ENCODE results near the gene PRXL2A. TPM values are rescaled to one million over a fixed set of nuclear protein-coding genes. Genes with fewer than 3 reads are reported as not detected.

Gene PRXL2A
- polyA plus RNA-seq, 1 experiment, result 1.0 TPM

DNA sequence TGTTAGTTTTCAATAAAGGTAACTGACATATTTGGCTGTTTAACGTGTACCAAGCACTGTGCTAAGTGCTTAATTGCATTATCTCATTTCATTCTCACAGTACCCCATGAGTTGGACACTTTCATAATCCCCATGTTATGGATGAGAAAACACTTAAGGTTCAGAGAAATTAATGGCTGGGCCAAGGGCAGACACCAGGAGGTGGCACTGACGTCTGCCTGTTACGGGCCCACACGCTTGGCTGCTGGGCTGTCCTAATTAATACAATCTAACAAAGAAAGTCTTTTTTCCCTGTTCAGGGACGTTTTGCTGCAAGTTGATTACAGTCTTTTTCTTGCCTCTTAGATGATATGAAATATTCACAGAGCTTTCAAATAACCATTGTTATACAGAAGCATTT, 35.7 kb upstream of the PRXL2A start:
- H3K27me3 ChIP-seq (ENCODE audit: control insufficient read depth, insufficient read depth, low read length), result no peaks in the 10 kb centered on the region
- ChIA-PET POLR2A (no interaction called here), CTCF (interaction anchor here (0.6 kb wide), 2 partner anchors 10 to 250 kb away, joined by 3 read pairs; no protein-coding TSS in a partner anchor)
- no peaks in the 10 kb centered on the region for H3K36me3 ChIP-seq (ENCODE audit: control insufficient read depth, insufficient read depth, low read length)
- no peak overlapping the region for H3K4me3 ChIP-seq (ENCODE audit: low read depth, low read length)
- no peak for DNase-seq (ENCODE audit: low read depth)
- no peak for TF ChIP-seq CTCF (IDR thresholded peaks at IDR 0.05; ENCODE audit: insufficient read depth, low read depth, low read length)

DNA sequence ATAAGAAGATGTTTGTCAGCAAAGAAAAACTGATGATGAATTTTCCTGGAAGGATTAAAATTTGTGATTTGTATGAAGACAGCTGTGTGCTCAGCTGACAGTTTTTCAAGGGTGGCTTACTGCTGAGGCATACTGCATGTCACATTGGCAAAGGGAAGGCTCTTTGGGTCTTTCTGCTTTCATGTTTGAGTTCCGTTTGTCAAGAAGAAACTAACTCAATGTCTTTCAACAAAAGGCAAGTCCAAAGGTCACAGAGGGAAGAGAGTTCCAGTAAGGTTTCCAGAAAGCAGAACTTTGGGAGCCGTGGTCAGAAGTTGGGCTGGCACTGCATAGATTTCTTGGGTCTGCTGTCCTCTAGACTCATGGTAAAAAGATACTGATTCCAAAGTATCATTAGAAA, 34.8 kb upstream of the PRXL2A start:
- ChIA-PET POLR2A (no interaction called here), CTCF (no interaction called here)
- DNase-seq (ENCODE audit: low read depth), result no peak
- TF ChIP-seq CTCF (IDR thresholded peaks at IDR 0.05; ENCODE audit: insufficient read depth, low read depth, low read length), result no peak
- H3K27me3 ChIP-seq (ENCODE audit: control insufficient read depth, insufficient read depth, low read length), result no peaks in the 10 kb centered on the region
- no peak overlapping the region for H3K4me3 ChIP-seq (ENCODE audit: low read depth, low read length)
- no peaks in the 10 kb centered on the region for H3K36me3 ChIP-seq (ENCODE audit: control insufficient read depth, insufficient read depth, low read length)

- H3K36me3 ChIP-seq (ENCODE audit: control insufficient read depth, insufficient read depth, low read length), result no peaks in the 10 kb centered on the region
- DNase-seq (ENCODE audit: low read depth), result no peak
- no peaks in the 10 kb centered on the region for H3K27me3 ChIP-seq (ENCODE audit: control insufficient read depth, insufficient read depth, low read length)
- ChIA-PET CTCF (no interaction called here), POLR2A (no interaction called here)
- H3K4me3 ChIP-seq (ENCODE audit: low read depth, low read length), result no peak overlapping the region
- no peak for TF ChIP-seq CTCF (IDR thresholded peaks at IDR 0.05; ENCODE audit: insufficient read depth, low read depth, low read length)
These were observed 28.6 kb upstream of the PRXL2A start for GRCh38 chr10:80379701-80380100.

DNA sequence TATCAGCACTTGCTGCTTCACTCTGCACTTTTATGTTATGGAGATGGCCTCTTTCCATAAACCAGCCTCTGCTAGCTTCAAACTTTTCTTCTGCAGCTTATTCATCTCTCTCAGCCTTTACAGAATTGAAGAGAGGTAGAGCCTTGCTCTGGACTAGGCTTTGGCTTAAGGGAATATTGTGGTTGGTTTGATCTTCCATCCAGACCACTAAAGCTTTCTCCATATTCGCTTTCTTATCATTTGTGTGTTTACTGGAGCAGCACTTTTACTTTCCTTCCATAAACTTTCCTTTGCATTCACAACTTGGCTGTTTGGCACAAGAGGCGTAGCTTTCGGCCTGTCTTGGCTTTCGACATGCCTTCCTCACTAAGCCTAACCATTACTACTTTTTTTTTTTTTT, 28.2 kb upstream of the PRXL2A start:
- H3K27me3 ChIP-seq (ENCODE audit: control insufficient read depth, insufficient read depth, low read length), result no peaks in the 10 kb centered on the region
- POLR2A ChIA-PET, result no interaction called here
- CTCF ChIA-PET, result interaction anchor here (1.3 kb wide), 1 partner anchor 64 kb away, joined by 3 read pairs; no protein-coding TSS in a partner anchor

GRCh38 chr10:80382989-80383388, 25.4 kb upstream of the PRXL2A start:
- TF ChIP-seq CTCF (IDR thresholded peaks at IDR 0.05; ENCODE audit: insufficient read depth, low read depth, low read length), result peak; percentile 64
- DNase-seq (ENCODE audit: low read depth), result no peak
- ChIA-PET CTCF (interaction anchor here (0.6 to 1.8 kb wide), 15 partner anchors 10 to 1266 kb away, joined by 3 to 9 read pairs (median 3); no protein-coding TSS in a partner anchor), POLR2A (no interaction called here)
- Histone ChIP-seq H3K36me3 (ENCODE audit: control insufficient read depth, insufficient read depth, low read length) (no peaks in the 10 kb centered on the region), H3K27me3 (ENCODE audit: control insufficient read depth, insufficient read depth, low read length) (no peaks in the 10 kb centered on the region), H3K4me3 (ENCODE audit: low read depth, low read length) (no peak overlapping the region)

More for the DNA sequence above, 28.2 kb upstream of the PRXL2A start:
- no peaks in the 10 kb centered on the region for H3K36me3 ChIP-seq (ENCODE audit: control insufficient read depth, insufficient read depth, low read length)
- H3K4me3 ChIP-seq (ENCODE audit: low read depth, low read length), result no peak overlapping the region
- no peak for TF ChIP-seq CTCF (IDR thresholded peaks at IDR 0.05; ENCODE audit: insufficient read depth, low read depth, low read length)
- no peak for DNase-seq (ENCODE audit: low read depth)

Data from BJ (cell line).